ENCODE data around the gene PSMC5.
A peak's percentile ranks its signal among the peaks of the same experiment; 100 is the strongest.

The PSMC5 gene

DNA sequence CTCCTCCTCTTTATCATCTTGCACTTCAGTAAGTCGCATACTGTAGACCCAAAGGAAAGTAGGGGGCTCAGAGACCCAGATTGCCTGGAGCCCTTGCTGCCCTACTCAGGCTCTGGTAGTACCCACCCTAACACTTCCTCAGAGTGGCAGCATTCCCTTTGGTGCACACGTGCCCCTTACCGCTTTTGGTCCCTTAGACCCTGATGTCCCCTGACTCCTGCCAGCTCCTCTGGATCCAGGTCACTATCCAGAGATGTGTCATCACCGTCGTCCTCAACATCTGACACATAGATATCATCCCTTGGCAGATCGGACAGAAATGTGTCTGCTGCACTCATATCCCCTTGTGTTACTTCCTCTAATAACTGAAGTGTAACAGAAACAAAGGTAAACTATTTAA is 5.4 kb upstream of the PSMC5 start:
- no peak for DNase-seq

DNA sequence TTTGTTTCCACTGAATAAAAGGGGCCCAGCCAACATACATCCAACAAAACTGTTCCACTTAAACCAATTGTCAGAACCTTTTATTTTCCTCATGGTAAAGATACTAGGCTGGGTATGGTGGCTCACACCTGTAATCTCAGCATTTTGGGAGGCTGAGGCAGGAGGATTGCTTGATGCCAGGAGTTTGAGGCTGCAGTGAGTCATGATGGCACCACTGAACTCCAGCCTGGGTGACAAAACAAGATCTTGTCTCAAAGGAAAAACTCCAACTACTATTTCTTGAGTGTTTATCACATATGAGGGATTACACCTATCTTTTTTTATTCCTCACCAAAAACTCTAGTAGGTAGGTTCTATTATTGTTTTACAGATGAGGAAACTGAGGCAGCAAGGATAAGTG is 4.7 kb upstream of the PSMC5 start:
- DNase-seq, result no peak

DNA sequence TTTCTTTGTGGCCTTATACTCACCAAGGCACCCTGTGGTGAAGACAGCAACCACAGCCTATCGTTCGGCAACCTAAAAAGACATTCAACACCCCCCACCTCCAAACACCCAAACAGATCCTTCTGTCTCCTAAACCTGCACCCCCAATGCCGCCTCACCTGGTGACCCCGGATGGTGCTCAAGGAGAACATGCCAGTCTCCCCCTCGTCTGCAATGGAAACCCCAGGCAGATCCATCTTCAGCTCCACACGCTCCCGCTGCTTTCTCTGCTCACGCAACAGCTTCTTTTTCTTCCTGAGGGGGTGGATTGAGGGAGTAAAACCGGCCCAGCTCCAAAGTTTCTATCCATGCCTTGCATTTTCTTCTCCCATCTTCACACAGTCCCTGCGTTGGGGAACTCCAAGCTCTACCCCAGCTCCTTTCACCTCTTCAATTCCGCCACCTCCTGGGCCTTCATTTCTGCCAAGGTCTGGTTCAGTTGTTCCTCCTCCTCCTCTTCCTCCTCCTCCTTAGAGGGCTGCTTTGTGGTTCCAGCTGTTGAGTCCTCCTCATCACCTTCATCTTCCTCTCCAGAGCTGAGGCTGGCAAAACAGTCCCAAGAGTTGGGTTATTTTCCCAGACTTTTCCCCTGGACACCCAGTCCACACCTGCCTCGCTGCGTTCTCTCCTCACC is 3.4 kb upstream of the PSMC5 start:
- no peak for DNase-seq

DNA sequence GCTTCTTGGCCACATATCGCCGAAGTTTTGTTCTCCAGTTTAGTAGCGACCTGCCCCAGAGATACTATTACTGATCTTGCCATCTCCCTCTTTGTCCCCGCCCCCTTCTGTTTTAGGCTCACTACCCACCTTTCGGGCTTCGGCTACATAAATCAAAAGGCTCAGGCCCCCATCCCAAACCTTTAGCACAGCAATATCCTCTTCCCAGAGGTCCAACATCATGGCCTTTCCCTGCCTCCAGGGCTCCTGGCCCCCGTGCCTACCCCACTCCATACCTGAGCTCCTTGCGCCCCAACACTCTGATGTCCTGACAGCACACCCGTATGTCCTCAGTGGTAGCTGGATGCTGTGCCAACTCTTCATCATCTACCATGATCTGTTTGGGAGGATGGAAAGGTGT is 2.9 kb upstream of the PSMC5 start:
- DNase-seq, result no peak

DNA sequence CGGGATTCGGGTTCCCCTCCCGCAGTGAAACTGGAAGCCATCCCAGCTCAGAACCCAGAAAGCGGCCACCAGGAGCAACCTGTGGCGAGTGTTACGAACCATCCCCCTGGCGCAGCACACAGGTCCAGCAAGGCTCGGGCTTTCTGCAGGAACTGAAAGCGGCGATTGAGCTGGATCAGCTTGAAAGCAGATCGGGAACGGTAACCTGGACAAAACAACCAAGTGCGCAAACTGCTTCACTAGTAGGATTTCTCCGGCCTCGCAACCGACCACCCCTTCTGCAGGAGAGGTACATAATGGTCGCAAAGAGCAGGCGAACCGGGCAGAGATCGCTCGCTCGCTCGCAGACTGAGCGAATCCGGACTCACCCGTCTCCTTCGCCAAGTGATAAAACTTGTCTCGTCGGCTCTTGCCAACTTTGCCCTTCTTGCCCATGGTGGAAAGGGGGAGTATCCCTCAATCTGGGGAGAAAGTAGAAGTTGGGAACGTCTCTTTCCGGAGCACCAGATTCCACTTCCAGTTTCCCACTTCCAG is 696 bp upstream of the PSMC5 start:
- DNase-seq, result no peak

DNA sequence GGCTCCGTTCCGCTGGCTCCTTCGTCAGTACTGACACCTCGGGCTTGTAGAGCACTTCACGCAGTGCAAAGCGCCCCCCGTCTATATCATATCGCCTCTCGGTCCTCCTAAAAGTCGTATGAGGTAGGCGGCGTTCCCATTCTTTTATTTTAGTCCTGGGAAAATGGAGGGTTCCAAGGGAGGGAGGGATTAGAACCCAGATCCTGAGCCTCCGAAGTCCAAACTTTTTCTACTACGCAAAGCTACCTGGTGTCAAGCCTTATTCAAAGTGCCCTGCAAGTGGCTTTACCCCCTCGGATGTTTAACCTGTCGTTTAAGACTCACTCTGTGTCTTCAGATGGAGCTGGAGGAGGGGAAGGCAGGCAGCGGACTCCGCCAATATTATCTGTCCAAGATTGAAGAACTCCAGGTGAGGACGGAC is 580 bp downstream of the PSMC5 start:
- no peak for DNase-seq

DNA sequence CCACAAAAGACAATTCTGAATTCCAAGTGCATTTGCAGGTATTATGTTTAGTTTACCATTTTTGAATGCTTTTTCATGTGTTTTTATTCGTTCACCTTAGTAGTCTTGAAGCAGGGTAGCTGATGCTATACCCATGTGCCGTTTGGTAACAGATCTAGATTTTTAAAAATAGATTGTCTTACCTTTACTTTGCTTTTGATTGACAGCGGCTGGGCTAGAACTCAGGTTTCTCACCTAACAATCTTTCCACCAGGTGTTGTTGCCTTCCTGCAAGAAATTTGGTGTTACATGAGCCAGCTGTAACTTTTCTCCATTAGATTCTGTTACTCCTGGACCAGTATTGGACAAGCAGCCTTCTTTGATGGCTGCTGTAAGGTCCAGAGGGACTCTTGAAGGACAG is 1.7 kb downstream of the PSMC5 start:
- DNase-seq, result no peak

DNA sequence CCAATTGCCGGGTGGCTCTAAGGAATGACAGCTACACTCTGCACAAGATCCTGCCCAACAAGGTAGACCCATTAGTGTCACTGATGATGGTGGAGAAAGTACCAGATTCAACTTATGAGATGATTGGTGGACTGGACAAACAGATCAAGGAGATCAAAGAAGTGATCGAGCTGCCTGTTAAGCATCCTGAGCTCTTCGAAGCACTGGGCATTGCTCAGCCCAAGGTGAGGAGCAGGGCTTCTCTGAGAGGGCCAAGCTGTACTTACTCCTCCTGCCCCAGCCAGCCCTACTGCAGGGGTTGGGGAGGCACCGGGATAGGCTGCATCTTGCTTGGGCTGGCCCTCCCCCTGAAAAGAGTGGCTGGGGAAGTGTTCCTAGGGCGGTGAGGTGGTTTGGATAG is 3.0 kb downstream of the PSMC5 start:
- DNase-seq, result no peak

DNA sequence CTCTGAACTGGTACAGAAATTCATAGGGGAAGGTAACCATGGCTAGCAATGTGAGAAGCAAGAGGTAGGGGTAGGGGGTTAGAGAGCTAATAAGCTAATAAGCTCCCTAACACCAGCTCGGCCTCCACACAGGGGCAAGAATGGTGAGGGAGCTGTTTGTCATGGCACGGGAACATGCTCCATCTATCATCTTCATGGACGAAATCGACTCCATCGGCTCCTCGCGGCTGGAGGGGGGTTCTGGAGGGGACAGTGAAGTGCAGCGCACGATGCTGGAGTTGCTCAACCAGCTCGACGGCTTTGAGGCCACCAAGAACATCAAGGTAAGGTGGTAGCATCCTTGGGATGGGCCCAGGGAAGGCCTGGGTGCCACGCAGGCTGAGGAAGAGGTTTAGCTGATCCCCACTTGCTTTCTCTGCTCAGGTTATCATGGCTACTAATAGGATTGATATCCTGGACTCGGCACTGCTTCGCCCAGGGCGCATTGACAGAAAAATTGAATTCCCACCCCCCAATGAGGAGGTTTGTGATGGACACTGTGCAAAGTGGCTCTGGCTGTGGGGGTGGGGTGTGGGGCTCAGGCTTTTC is 3.8 kb downstream of the PSMC5 start:
- no peak for DNase-seq

DNA sequence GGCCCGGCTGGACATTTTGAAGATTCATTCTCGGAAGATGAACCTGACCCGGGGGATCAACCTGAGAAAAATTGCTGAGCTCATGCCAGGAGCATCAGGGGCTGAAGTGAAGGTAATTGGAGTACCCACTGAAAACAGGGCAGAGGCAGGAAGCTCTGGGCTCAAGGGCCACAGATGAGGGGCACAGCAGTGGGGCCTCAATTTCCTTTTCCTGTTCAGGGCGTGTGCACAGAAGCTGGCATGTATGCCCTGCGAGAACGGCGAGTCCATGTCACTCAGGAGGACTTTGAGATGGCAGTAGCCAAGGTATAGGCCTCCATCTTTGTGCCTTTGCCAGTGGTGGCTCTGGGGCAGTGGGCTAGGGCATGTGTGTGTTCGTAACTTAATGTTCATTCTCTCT is 4.3 kb downstream of the PSMC5 start:
- DNase-seq, result no peak

DNA sequence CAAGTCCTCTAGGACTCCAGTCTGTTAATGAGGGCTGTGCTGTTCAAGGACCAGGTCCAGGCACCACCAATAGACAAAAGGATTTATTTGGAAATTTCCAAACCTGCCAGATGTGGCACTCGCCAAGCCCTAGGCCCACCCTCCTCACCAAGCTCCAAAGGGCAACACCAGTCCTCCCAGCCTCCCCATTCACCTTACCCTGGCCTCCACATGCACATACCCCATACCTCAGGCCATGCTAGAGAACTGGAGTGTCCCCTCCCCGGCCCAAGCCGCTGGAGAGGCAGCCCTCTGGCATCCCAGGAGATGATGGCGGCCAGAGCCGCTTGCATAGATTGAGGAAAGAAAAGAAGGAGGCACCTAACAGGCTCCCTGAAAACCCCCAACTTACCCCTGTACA is 4.8 kb downstream of the PSMC5 start:
- DNase-seq, result no peak

DNA sequence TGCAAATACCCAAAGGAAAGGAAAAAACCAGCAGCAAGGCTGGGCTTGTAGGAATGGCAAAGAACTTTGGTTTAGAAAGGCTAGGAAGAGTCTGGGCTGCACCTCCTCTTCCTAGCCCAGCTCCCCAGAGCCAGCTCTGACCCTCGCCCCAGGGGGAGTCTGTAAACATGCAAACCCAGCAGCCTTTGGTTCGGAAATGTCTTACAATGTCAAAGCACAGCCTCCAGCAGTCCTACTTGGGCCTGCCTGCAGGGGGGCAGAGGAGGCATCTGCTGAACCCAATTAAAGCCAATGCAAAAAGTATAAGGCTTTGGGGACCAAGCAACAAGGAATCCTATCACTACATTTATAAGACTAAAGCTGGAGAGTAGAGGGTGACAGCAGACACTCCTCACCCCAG is 5.2 kb downstream of the PSMC5 start:
- DNase-seq, result no peak

DNA sequence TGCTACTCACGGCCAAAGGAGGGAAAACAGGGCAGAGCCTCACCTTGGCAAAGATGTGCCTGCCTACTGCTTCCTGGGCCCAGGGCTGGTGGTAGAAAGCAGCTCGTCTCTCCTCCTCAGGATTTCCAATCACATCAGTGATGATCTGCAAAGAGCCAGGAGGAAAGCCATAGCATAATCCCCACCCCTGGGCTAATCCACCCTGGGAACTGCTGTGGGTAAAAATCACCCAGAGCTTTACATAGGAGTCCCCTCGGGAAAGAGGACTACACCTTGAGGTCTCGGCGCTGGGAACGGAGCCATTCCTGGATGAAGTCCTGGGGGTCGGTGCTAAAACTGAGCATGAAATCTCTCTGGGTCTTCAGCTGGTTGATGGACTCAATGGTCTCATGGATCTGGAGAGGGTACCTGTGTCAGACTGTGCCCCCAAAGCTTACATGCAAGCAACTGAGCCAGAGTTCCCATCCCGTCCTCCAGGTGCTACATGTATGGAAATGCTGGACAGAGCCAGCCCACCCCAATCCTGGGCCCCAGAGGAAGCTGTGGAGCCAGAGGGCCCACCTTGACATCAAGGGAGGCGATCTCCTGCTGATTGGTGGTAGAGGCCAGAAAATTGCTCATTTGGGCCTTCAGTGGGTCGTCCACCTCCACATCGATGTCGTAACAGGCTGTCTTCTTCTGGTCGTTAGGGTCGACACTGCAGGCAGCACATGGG is 6.0 kb downstream of the PSMC5 start:
- DNase-seq, result no peak

DNA sequence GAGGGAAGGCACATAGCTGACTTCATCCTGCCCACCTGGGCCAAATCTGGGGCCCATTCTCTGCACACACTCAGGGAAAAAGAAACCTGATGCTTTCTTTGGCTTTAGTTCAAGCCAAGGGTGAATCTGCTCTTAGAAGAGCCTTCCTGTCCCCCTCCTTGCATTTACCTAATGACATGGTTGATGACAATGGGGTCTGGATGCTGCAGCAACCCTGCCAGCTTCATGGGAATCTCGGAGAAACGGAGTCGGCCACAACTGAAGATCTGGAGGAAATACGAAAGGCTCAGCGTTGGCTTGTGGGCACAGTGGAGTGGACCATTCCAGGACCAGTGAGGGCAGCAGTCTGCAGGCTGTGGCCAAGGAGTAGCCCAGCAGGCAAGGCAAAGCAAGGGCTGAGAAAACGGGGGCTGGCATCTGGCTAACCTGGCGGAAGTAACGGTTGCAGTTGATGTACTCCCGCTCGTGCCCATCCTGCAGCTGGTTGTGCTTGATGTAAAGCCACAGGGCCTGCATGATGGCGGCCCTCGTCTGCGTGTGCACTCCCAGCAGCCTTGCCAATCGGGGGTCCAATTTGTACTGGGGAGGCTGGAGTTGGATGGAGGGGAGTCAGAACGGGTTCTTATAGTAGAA is 6.6 kb downstream of the PSMC5 start:
- DNase-seq, result no peak

DNA sequence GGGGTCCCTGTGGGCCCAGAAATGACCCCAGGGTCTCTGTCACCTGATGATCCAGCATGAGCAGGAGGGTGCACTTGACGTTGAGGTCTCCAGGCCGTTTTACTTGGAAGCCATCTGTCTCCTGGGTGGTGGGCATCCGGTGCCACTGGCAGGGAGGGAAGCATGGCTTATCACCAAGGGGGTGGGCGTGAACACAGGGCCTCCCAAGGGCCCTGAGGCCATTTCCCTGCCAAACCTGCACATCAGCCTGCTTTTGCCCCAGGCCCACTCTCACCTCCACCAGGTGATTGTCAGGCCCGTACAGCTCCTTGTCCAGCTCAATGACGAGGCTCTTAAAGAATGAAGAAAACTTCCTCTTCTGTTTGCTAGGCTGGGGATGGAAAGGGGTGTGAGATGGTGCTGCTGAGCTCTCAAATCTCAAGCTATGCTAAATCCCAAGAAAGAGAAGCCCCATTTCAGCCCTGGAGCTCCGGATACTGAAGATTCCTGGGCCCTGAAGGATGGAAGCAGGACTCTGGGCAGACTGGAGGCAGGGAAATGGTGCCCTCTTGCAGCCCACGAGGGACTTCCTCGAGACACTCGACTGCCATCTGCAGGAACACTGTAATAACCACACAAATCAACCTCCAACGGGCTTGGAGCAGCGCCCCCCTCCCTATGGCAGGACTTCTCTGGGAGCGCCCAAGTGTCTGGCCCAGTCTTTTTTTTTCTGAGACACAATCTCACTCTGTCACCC is 7.4 kb downstream of the PSMC5 start:
- DNase-seq, result peak; percentile 32

DNA sequence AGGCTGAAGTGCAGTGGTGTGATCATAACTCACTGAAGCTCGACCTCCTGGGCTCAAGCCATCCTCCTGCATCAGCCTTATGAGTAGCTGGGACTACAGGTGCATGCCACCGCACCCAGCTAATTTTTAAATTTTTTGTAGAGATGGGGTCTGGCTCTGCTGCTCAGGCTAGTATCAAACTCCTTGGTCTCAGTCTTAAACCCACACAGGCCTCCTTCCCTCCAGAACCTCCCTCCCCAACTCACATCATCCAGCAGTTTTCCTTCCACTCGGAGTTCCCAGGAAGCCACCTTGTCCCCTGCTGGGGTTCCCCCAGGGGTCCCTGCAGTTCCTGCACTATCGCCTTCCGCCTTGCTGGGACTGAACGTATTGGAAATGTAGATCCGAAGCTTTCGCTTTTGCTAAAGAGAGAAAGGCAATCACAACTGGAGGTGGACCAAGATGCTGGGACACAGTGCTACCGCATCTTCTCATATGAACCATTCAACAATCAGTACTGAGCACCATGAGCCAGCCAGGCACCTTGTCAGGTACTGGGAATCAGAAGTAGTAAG is 8.0 kb downstream of the PSMC5 start:
- no peak for DNase-seq

DNA sequence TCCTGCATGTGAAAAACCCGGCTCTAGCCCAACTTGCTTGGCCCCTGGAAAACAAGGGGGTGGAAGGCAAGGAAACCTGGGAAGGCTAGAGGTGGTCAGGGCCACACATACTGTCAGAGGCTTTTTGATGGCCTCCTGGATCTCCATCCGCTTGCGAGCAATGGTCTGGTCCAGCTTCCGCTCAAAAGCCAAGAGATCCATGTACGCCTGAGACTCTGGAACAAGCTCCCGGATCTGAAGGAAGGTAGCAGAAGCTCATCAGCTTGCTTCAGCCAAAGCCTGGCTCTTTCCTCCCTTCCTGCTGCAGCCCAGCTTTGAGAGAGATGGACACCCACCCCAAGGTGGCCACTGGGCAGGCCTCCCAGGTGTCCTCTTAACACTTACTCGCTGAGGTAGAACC is 9.6 kb downstream of the PSMC5 start:
- DNase-seq, result no peak

DNA sequence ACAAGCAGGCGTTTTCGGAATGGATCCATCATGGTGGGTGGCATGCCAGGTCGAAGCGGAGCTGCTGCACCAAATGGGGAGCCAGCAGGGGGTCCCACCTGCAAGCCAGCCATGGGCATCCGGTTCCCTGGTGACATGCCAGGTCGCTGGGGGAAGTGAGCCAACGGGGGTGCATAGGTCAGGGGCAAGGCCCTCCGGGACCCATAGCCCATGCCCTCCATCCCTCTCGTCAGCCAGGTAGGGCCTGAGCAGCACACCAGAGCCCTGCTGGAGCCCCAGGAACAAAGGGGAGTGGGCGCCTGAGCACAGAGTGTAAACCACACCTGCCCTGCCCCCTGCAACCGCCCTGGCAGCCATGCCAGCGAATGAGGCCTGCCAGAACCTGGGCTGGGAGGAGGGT is 10.2 kb downstream of the PSMC5 start:
- DNase-seq, result no peak

DNA sequence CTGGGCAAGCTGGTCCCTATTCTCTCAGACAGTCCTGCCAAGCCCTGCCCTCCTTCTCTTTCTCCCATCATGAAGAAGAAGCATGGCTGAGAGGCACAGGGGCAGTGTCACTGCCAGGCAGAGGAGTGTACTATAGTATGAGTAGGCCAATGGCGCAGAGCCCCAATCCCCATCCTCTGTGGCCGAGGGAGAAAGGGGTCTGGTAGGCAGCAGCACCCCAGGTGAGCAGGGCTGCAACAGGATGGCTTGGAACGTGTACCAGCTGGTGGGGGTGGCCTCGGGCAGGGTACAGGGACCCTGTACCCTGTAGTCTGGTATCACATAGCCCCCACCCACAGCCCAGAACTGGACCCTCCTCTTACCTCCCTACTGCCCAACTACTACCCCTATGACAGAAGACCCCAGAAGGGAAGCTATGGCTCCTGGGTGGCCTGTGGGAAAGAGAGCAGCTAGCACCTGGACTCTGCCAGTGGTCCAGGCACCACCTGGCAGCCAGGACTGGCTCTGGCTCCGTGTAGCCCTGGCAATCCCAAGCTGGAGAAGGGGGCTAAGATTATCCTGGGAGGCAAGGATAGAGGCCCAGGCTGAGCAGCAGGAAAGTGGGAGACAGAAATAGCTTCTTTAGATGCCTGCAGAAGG is 10.8 kb downstream of the PSMC5 start:
- DNase-seq, result no peak

DNA sequence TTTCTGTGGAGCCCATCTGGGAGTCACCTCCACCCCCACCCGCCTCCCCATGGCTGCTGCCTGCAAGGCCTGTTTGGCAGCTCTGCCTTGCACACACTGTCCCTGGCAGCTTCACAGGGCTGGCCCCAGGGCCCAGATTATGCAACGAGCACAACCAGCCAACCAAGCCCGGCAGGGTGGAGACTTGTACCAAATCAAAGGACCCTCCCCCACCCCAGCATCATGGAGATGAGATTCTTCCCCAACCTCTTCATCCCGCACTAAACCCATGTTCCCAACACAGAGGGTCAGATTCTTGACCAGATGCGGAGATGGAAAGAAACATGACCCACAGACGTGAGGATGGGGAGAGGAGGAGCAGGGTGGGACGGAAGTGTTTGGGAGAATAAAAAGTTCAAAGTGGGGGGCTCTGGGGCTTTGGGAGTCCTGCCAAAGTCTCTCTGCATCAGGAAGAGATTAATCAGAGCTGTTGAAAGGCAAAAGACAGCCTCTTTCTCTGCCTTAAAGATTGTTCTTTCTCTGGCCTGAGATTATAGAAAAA is 11.5 kb downstream of the PSMC5 start:
- no peak for DNase-seq

DNA sequence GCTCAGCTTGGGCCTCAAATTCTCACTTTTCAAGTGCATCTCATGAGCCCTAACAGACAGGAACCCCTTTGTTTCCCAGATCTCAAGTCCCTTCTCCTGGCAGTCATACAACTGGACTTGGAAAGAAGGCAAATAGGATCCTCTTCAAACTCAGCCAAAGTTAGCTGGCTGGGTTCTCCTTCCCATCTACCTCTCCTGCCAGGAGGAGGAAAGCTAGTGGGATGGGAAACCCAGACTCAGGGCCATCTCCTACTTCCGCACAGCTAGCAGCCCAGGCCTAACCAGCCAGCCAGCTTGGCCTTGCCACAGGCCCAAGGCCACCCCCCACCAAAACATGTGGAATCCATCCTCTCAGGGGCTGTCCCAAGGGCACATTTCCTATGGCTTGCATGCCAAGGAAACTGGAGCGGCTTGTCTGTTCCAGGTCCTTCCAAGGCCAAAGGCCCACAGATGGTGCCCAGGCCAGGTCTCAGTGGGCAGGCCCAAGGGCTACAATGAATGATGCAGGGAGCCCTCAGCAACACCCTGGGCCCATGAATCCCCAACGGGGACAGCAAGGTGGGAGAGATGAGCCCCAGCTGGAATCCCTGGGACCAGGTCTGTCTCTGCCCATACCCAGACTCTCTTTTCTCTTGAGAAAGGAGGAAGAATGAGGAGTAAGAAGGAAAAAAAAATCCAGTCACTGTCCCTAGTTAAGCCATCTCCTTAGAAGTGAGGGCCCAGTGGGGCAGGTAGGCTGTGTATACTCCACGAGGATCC is 13.5 kb downstream of the PSMC5 start:
- DNase-seq, result no peak

All from stimulated activated CD4-positive, alpha-beta T cell treated with anti-CD3 and anti-CD28 coated beads, Interleukin-12 subunit alpha, Interleukin-12 subunit beta, amount 100 ng/mL, for 4 hours (primary cell).